ENCODE results near the gene MRGPRF. TPM values are rescaled to one million over a fixed set of nuclear protein-coding genes. Genes with fewer than 3 reads are reported as not detected.

The MRGPRF gene
- total RNA-seq (2014; rRNA removed; shearing (Covaris generic)), result under 0.01 TPM in 1 of 2 replicates, not detected in the other

GRCh38 chr11:69013009-69013951 is at the start of gene MRGPRF:
TSS of gene MRGPRF (minus strand) at chr11:69013246. CDS start at chr11:69009901, 3,345 bp downstream.
- DNase-seq (ENCODE audit: low read depth), result peak; percentile 35

- DNase-seq (ENCODE audit: low read depth), result no peak
Measured at GRCh38 chr11:69062169-69062855, 49.3 kb upstream of the MRGPRF start.

- no peak for DNase-seq (ENCODE audit: low read depth)
Measured at GRCh38 chr11:69061713-69062053, 48.6 kb upstream of the MRGPRF start.

- DNase-seq (ENCODE audit: low read depth), result no peak
Measured at GRCh38 chr11:69060806-69061712, 48.0 kb upstream of the MRGPRF start.

GRCh38 chr11:69059985-69060384 is 46.9 kb upstream of the MRGPRF start:
- DNase-seq (ENCODE audit: low read depth), result no peak

GRCh38 chr11:69059429-69059828 is 46.4 kb upstream of the MRGPRF start:
- DNase-seq (ENCODE audit: low read depth), result no peak

GRCh38 chr11:69058511-69059270 is 45.6 kb upstream of the MRGPRF start:
- no peak for DNase-seq (ENCODE audit: low read depth)

GRCh38 chr11:69057801-69058200 is 44.8 kb upstream of the MRGPRF start:
- no peak for DNase-seq (ENCODE audit: low read depth)

GRCh38 chr11:69057236-69057635 is 44.2 kb upstream of the MRGPRF start:
- no peak for DNase-seq (ENCODE audit: low read depth)

GRCh38 chr11:69055598-69056516 is 42.8 kb upstream of the MRGPRF start:
- peak; percentile 40 for DNase-seq (ENCODE audit: low read depth)

GRCh38 chr11:69055212-69055586 is 42.2 kb upstream of the MRGPRF start:
- no peak for DNase-seq (ENCODE audit: low read depth)

- no peak for DNase-seq (ENCODE audit: low read depth)
Measured at GRCh38 chr11:69054397-69055211, 41.6 kb upstream of the MRGPRF start.

- no peak for DNase-seq (ENCODE audit: low read depth)
Measured at GRCh38 chr11:69053546-69054396, 40.7 kb upstream of the MRGPRF start.

- DNase-seq (ENCODE audit: low read depth), result no peak
Measured at GRCh38 chr11:69053169-69053477, 40.1 kb upstream of the MRGPRF start.

GRCh38 chr11:69052343-69053168 is 39.5 kb upstream of the MRGPRF start:
- no peak for DNase-seq (ENCODE audit: low read depth)

GRCh38 chr11:69051381-69052342 is 38.6 kb upstream of the MRGPRF start:
- DNase-seq (ENCODE audit: low read depth), result no peak
